ENCODE results near the gene AMT.

AMT gene

GRCh38 chr3:49460956-49461355 lies 38.7 kb upstream of the AMT start:
- Histone ChIP-seq H3K27me3 (ENCODE audit: control insufficient read depth in 2 of 2, insufficient read depth in 2 of 2, low read length in 2 of 2) (no peaks in the 10 kb centered on the region), H3K9ac (ENCODE audit: low read depth in 1 of 2, low read length in 2 of 2) (no peak overlapping the region), H3K27ac (ENCODE audit: low read depth in 2 of 2, low read length in 2 of 2) (no peak overlapping the region), H3K4me3 (ENCODE audit: low read length in 2 of 2) (no peak overlapping the region), H3K4me1 (ENCODE audit: control insufficient read depth in 2 of 2, insufficient read depth in 2 of 2, low read length in 2 of 2) (peaks cover 0 to 5% of the 10 kb centered on the region in 2 donors), H3K9me3 (ENCODE audit: control insufficient read depth in 2 of 2, low read length in 2 of 2) (no peaks in the 10 kb centered on the region), H3K36me3 (ENCODE audit: control insufficient read depth in 2 of 2, insufficient read depth in 2 of 2, low read length in 2 of 2) (no peaks in the 10 kb centered on the region)

GRCh38 chr3:49460188-49460890 lies 38.1 kb upstream of the AMT start:
- Histone ChIP-seq H3K4me3 (ENCODE audit: low read length in 2 of 2) (no peak overlapping the region), H3K27ac (ENCODE audit: low read depth in 2 of 2, low read length in 2 of 2) (no peak overlapping the region), H3K9ac (ENCODE audit: low read depth in 1 of 2, low read length in 2 of 2) (no peak overlapping the region), H3K36me3 (ENCODE audit: control insufficient read depth in 2 of 2, insufficient read depth in 2 of 2, low read length in 2 of 2) (no peaks in the 10 kb centered on the region), H3K9me3 (ENCODE audit: control insufficient read depth in 2 of 2, low read length in 2 of 2) (no peaks in the 10 kb centered on the region), H3K4me1 (ENCODE audit: control insufficient read depth in 2 of 2, insufficient read depth in 2 of 2, low read length in 2 of 2) (peaks cover 0 to 5% of the 10 kb centered on the region in 2 donors), H3K27me3 (ENCODE audit: control insufficient read depth in 2 of 2, insufficient read depth in 2 of 2, low read length in 2 of 2) (no peaks in the 10 kb centered on the region)

GRCh38 chr3:49456466-49456865 lies 34.2 kb upstream of the AMT start:
- no peak overlapping the region for H3K9ac ChIP-seq (ENCODE audit: low read depth in 1 of 2, low read length in 2 of 2)
- no peaks in the 10 kb centered on the region for H3K9me3 ChIP-seq (ENCODE audit: control insufficient read depth in 2 of 2, low read length in 2 of 2)
- H3K36me3 ChIP-seq (ENCODE audit: control insufficient read depth in 2 of 2, insufficient read depth in 2 of 2, low read length in 2 of 2), result no peaks in the 10 kb centered on the region
- H3K27ac ChIP-seq (ENCODE audit: low read depth in 2 of 2, low read length in 2 of 2), result no peak overlapping the region
- no peak overlapping the region for H3K4me3 ChIP-seq (ENCODE audit: low read length in 2 of 2)
- no peaks in the 10 kb centered on the region for H3K27me3 ChIP-seq (ENCODE audit: control insufficient read depth in 2 of 2, insufficient read depth in 2 of 2, low read length in 2 of 2)
- H3K4me1 ChIP-seq (ENCODE audit: control insufficient read depth in 2 of 2, insufficient read depth in 2 of 2, low read length in 2 of 2), result peaks cover 0 to 2% of the 10 kb centered on the region in 2 donors

DNA sequence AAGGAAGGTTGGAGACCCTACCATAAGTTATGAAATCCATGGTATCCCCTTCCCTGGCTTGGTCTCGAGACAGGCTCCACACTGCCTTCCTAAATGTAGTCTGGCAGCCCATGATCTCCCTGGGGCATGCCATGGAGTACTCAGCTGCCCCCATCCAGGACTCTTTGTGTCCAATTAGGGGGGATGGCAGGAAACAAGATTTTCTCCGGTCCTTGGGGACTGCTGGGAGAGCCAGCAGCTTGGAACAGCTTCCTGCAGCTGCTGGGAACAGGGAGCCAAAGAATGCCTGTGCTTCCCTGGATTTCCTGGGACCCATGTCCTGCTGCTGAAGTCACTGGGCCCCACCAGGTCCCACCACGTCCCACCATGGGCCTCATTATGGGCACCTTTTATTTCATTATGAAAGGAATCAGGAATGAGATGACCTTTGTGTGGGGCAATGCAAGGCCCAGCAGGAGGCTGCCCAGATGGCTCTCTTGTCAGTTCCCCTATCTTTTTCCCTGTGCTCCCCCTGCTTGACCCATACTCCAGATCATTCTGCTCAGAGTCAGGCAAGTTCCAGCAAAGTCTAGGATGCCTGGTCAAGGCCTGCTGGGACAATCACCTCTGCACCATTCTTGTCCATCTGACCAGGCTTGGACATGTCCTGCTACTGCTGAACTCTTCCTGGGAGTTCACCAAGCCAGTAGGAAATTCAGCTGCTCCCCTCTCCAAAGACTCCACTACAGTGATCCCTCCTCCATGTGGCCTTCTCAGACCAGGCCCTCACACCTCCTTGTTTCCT lies 32.8 kb upstream of the AMT start:
- no peaks in the 10 kb centered on the region for H3K27me3 ChIP-seq (ENCODE audit: control insufficient read depth in 2 of 2, insufficient read depth in 2 of 2, low read length in 2 of 2)
- no peak overlapping the region for H3K27ac ChIP-seq (ENCODE audit: low read depth in 2 of 2, low read length in 2 of 2)
- H3K36me3 ChIP-seq (ENCODE audit: control insufficient read depth in 2 of 2, insufficient read depth in 2 of 2, low read length in 2 of 2), result no peaks in the 10 kb centered on the region
- no peak overlapping the region for H3K9ac ChIP-seq (ENCODE audit: low read depth in 1 of 2, low read length in 2 of 2)
- no peak overlapping the region for H3K4me3 ChIP-seq (ENCODE audit: low read length in 2 of 2)
- no peaks in the 10 kb centered on the region for H3K4me1 ChIP-seq (ENCODE audit: control insufficient read depth in 2 of 2, insufficient read depth in 2 of 2, low read length in 2 of 2)
- no peaks in the 10 kb centered on the region for H3K9me3 ChIP-seq (ENCODE audit: control insufficient read depth in 2 of 2, low read length in 2 of 2)

DNA sequence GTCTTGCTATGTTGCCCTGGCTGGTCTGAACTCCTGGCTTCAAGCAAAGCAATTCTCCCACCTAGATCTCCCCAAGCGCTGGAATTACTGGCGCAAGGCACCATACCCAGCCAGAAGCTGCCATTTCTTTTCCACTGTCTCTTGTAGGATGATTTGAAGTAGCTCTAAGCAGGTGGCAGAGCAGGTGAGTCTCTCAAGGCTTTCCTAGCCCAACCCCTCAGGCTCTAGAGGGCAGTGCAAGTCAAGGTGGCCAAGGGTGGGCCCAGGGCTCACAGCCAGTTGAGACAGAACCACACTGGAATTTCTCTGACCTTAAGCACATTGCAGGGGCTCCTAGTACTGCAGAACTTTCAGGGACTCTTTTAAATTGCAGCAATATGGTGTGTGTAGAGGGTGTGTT lies 32.2 kb upstream of the AMT start:
- Histone ChIP-seq H3K27ac (ENCODE audit: low read depth in 2 of 2, low read length in 2 of 2) (no peak overlapping the region), H3K9ac (ENCODE audit: low read depth in 1 of 2, low read length in 2 of 2) (no peak overlapping the region), H3K4me1 (ENCODE audit: control insufficient read depth in 2 of 2, insufficient read depth in 2 of 2, low read length in 2 of 2) (no peaks in the 10 kb centered on the region), H3K36me3 (ENCODE audit: control insufficient read depth in 2 of 2, insufficient read depth in 2 of 2, low read length in 2 of 2) (no peaks in the 10 kb centered on the region), H3K9me3 (ENCODE audit: control insufficient read depth in 2 of 2, low read length in 2 of 2) (no peaks in the 10 kb centered on the region), H3K4me3 (ENCODE audit: low read length in 2 of 2) (no peak overlapping the region), H3K27me3 (ENCODE audit: control insufficient read depth in 2 of 2, insufficient read depth in 2 of 2, low read length in 2 of 2) (no peaks in the 10 kb centered on the region)

- Histone ChIP-seq H3K36me3 (ENCODE audit: control insufficient read depth in 2 of 2, insufficient read depth in 2 of 2, low read length in 2 of 2) (no peaks in the 10 kb centered on the region), H3K9me3 (ENCODE audit: control insufficient read depth in 2 of 2, low read length in 2 of 2) (no peaks in the 10 kb centered on the region), H3K4me3 (ENCODE audit: low read length in 2 of 2) (no peak overlapping the region), H3K9ac (ENCODE audit: low read depth in 1 of 2, low read length in 2 of 2) (no peak overlapping the region), H3K27me3 (ENCODE audit: control insufficient read depth in 2 of 2, insufficient read depth in 2 of 2, low read length in 2 of 2) (no peaks in the 10 kb centered on the region), H3K4me1 (ENCODE audit: control insufficient read depth in 2 of 2, insufficient read depth in 2 of 2, low read length in 2 of 2) (peaks cover 0 to 3% of the 10 kb centered on the region in 2 donors), H3K27ac (ENCODE audit: low read depth in 2 of 2, low read length in 2 of 2) (no peak overlapping the region)
Measured at GRCh38 chr3:49453621-49454020, 31.3 kb upstream of the AMT start.

DNA sequence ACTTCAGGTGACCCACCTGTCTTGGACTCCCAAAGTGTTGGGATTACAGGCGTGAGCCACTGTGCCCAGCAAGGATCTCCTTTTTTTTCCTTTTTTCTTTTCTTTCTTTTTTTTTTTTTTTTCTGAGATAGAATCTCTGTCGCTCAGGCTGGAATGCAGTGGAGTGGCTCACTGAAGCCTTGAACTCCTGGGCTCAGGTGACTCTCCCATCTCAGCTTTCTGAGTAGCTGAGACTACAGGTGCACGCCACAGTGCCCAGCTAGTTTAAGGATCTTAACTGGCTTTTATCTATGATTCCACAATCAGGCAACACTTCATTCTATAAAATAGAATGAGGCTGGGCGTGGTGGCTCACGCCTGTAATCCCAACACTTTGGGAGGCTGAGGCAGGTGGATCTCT lies 23.1 kb upstream of the AMT start:
- Histone ChIP-seq H3K4me1 (ENCODE audit: control insufficient read depth in 2 of 2, insufficient read depth in 2 of 2, low read length in 2 of 2) (peaks cover 3 to 6% of the 10 kb centered on the region in 2 donors), H3K9ac (ENCODE audit: low read depth in 1 of 2, low read length in 2 of 2) (no peak overlapping the region), H3K9me3 (ENCODE audit: control insufficient read depth in 2 of 2, low read length in 2 of 2) (no peaks in the 10 kb centered on the region), H3K27me3 (ENCODE audit: control insufficient read depth in 2 of 2, insufficient read depth in 2 of 2, low read length in 2 of 2) (no peaks in the 10 kb centered on the region), H3K27ac (ENCODE audit: low read depth in 2 of 2, low read length in 2 of 2) (no peak overlapping the region), H3K36me3 (ENCODE audit: control insufficient read depth in 2 of 2, insufficient read depth in 2 of 2, low read length in 2 of 2) (no peaks in the 10 kb centered on the region), H3K4me3 (ENCODE audit: low read length in 2 of 2) (no peak overlapping the region)

DNA sequence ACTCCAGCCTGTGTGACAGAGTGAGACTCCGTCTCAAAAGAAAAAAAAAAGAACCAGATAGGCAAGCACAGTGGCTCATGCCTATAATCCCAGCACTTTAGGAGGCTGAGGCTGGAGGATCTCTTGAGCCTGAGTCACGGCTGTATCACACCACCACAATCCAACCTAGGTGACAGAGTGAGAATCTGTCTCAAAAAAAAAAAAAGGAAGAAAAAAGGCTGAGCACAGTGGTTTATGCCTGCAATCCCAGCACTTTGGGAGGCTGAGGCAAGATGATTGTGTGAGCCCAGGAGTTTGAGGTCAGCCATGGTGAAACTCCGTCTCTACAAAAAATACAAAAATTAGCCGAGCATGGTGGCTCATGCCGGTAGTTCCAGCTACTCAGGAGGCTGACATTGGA lies 12.5 kb upstream of the AMT start:
- Histone ChIP-seq H3K4me3 (ENCODE audit: low read length in 2 of 2) (no peak overlapping the region), H3K4me1 (ENCODE audit: control insufficient read depth in 2 of 2, insufficient read depth in 2 of 2, low read length in 2 of 2) (no peaks in the 10 kb centered on the region), H3K9me3 (ENCODE audit: control insufficient read depth in 2 of 2, low read length in 2 of 2) (no peaks in the 10 kb centered on the region), H3K27me3 (ENCODE audit: control insufficient read depth in 2 of 2, insufficient read depth in 2 of 2, low read length in 2 of 2) (no peaks in the 10 kb centered on the region), H3K9ac (ENCODE audit: low read depth in 1 of 2, low read length in 2 of 2) (no peak overlapping the region), H3K27ac (ENCODE audit: low read depth in 2 of 2, low read length in 2 of 2) (no peak overlapping the region), H3K36me3 (ENCODE audit: control insufficient read depth in 2 of 2, insufficient read depth in 2 of 2, low read length in 2 of 2) (no peaks in the 10 kb centered on the region)

DNA sequence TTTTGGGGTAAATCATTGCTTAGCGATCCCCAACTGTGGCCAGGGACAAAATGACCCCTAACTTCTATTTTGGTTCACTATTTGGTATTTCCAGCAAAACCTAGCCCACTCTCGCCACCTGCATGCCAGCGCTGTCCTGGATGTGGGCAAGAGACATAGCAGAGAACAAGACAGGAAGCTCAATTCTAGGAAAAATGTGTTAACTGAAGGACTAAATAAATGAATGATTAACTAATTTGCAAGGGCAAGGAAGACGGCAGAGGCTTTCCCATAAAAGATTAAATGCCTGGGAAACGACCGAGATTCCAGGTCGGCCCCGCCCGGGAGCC lies 6.4 kb upstream of the AMT start:
- H3K4me1 ChIP-seq (ENCODE audit: control insufficient read depth in 2 of 2, insufficient read depth in 2 of 2, low read length in 2 of 2), result no peaks in the 10 kb centered on the region
- no peaks in the 10 kb centered on the region for H3K9me3 ChIP-seq (ENCODE audit: control insufficient read depth in 2 of 2, low read length in 2 of 2)
- no peaks in the 10 kb centered on the region for H3K27me3 ChIP-seq (ENCODE audit: control insufficient read depth in 2 of 2, insufficient read depth in 2 of 2, low read length in 2 of 2)
- peak overlapping the region; percentile 83 to 87 for H3K9ac ChIP-seq (ENCODE audit: low read depth in 1 of 2, low read length in 2 of 2)
- H3K4me3 ChIP-seq (ENCODE audit: low read length in 2 of 2), result peak overlapping the region; percentile 78 to 96
- H3K36me3 ChIP-seq (ENCODE audit: control insufficient read depth in 2 of 2, insufficient read depth in 2 of 2, low read length in 2 of 2), result peaks cover 0 to 12% of the 10 kb centered on the region in 2 donors
- H3K27ac ChIP-seq (ENCODE audit: low read depth in 2 of 2, low read length in 2 of 2), result peak overlapping the region; percentile 90 to 95

DNA sequence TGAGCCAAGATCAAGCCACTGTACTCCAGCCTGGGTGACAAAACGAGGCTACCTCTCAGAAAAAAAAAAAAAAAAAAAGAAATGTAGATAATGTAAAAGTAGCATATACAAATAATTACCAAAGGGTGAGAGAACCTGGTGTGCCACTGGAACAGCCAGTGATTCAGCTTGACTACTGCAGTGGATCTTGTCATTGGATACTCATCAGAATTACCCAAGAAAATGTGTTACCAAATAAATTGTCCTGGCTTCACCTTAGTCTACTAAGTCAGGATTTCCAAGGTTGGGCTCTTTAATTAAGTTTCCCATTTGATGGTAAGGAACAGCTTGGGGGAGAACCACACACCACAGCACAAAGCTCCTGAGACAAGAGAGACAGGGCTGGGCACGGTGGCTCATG lies 5.3 kb upstream of the AMT start:
- H3K4me1 ChIP-seq (ENCODE audit: control insufficient read depth in 2 of 2, insufficient read depth in 2 of 2, low read length in 2 of 2), result peaks cover 4 to 5% of the 10 kb centered on the region in 2 donors
- no peaks in the 10 kb centered on the region for H3K9me3 ChIP-seq (ENCODE audit: control insufficient read depth in 2 of 2, low read length in 2 of 2)
- no peaks in the 10 kb centered on the region for H3K27me3 ChIP-seq (ENCODE audit: control insufficient read depth in 2 of 2, insufficient read depth in 2 of 2, low read length in 2 of 2)

More for the DNA sequence above, 5.3 kb upstream of the AMT start:
- Histone ChIP-seq H3K9ac (ENCODE audit: low read depth in 1 of 2, low read length in 2 of 2) (no peak overlapping the region), H3K36me3 (ENCODE audit: control insufficient read depth in 2 of 2, insufficient read depth in 2 of 2, low read length in 2 of 2) (peaks cover 0 to 12% of the 10 kb centered on the region in 2 donors), H3K27ac (ENCODE audit: low read depth in 2 of 2, low read length in 2 of 2) (no peak overlapping the region), H3K4me3 (ENCODE audit: low read length in 2 of 2) (no peak overlapping the region)
